OCI-LY7 (cell line): ENCODE data around the gene KCNK13. TPM values are rescaled to one million over a fixed set of nuclear protein-coding genes. Genes with fewer than 3 reads are reported as not detected.

Experiments used
- BruUV-seq: library from RNA; stranded (reverse); fragments of 400-500 nt; replicated peaks from 2 replicates; lab custom pipeline; 2021; lab: Mats Ljungman, UMichigan
- CTCF ChIA-PET: fragments of 300-600 bp; sonication (Branson Sonifier 250); formaldehyde crosslinking; loops from one replicate; lab custom pipeline; 2022; ENCODE audit warnings: antibody characterized with exemption; ENCODE audit not compliant: unreplicated experiment; lab: Charles Lee
- POLR2A ChIA-PET: fragments of 300-600 bp; sonication (Branson Sonifier 250); formaldehyde crosslinking; loops from one replicate; lab custom pipeline; 2022; ENCODE audit warnings: antibody characterized with exemption; lab: Charles Lee
- DNase-seq: peaks from one replicate; pipeline ENCODE4 v3.0.0-alpha.2; 2015; ENCODE audit warnings: low spot score
- H2AFZ ChIP-seq: fragments of 200-600 bp; sonication (generic), shearing (Covaris generic); 2 replicates; pipeline ENCODE4 v1.6.1; 2014; ENCODE audit warnings: mild to moderate bottlenecking, antibody characterized with exemption, low read length, moderate library complexity
- H3K27ac ChIP-seq: fragments of 200-600 bp; sonication (generic); 2 replicates; pipeline ENCODE4 v1.5.1; 2014; ENCODE audit warnings: mixed run types, low read depth, mild to moderate bottlenecking, moderate library complexity, low read length, inconsistent platforms; ENCODE audit not compliant: poor library complexity, severe bottlenecking
- H3K36me3 ChIP-seq: fragments of 200-600 bp; sonication (generic); 2 replicates; pipeline ENCODE4 v1.6.1; 2014; ENCODE audit warnings: mild to moderate bottlenecking, antibody characterized with exemption, low read length, moderate library complexity, mixed read lengths; ENCODE audit not compliant: insufficient read depth
- H3K4me1 ChIP-seq: fragments of 200-600 bp; sonication (generic); 2 replicates; pipeline ENCODE4 v1.5.1; 2014; ENCODE audit warnings: mild to moderate bottlenecking, low read length; ENCODE audit not compliant: insufficient read depth, poor library complexity, severe bottlenecking
- H3K4me2 ChIP-seq: fragments of 200-600 bp; sonication (generic); 2 replicates; pipeline ENCODE4 v1.6.1; 2014; ENCODE audit warnings: mild to moderate bottlenecking, low read length
- H3K4me3 ChIP-seq: fragments of 200-600 bp; sonication (generic); 2 replicates; pipeline ENCODE4 v1.5.1; 2014; ENCODE audit warnings: mild to moderate bottlenecking, low read depth, low read length; ENCODE audit not compliant: poor library complexity, severe bottlenecking
- H3K79me2 ChIP-seq: fragments of 200-600 bp; sonication (generic); 2 replicates; pipeline ENCODE4 v1.6.1; 2016; ENCODE audit warnings: low read depth, mild to moderate bottlenecking, low read length, moderate library complexity, mixed read lengths; ENCODE audit not compliant: insufficient read depth
- H3K9me2 ChIP-seq: fragments of 200-600 bp; sonication (generic); 2 replicates; pipeline ENCODE4 v1.6.1; 2016; ENCODE audit warnings: mild to moderate bottlenecking, low read length, mixed read lengths; ENCODE audit not compliant: insufficient read depth
- H3K9me3 ChIP-seq: fragments of 200-600 bp; sonication (generic); 2 replicates; pipeline ENCODE4 v1.6.1; 2014; ENCODE audit warnings: mild to moderate bottlenecking, mixed run types, low read length, mixed read lengths
- H4K20me1 ChIP-seq: fragments of 200-600 bp; sonication (generic); 2 replicates; pipeline ENCODE4 v1.6.1; 2014; ENCODE audit warnings: mild to moderate bottlenecking, antibody characterized with exemption, low read length, moderate library complexity, mixed read lengths; ENCODE audit not compliant: insufficient read depth
- CTCF ChIP-seq: fragments of 200-600 bp; sonication (generic); conservative IDR thresholded peaks from 2 replicates; pipeline ENCODE4 v1.5.1; 2014; ENCODE audit warnings: mild to moderate bottlenecking, antibody characterized with exemption, low read length, moderate library complexity, mixed read lengths
- EZH2phosphoT487 ChIP-seq: fragments of 200-600 bp; sonication (generic); IDR thresholded peaks from 2 replicates; pipeline ENCODE4 v1.6.1; 2018; ENCODE audit warnings: low read depth, borderline replicate concordance, mild to moderate bottlenecking, mixed run types, antibody characterized with exemption, low read length, moderate library complexity, mixed read lengths
- intact Hi-C: fragments of 100-400 bp; cut with micrococcal nuclease; formaldehyde crosslinking; loops from one replicate; pipeline ENCODE4 v1.10.0; 2022; ENCODE audit not compliant: unreplicated experiment
- total RNA-seq, 2 experiments: library from RNA; depleted of rRNA in 1 of 2; stranded (reverse); fragments of >200 nt in 1 of 2; shearing (Covaris generic) in 1 of 2; gene quantifications; 2 replicates each; pipeline ENCODE4 v1.2.3, GENCODE V29; 2014 to 2022

KCNK13 gene
- total RNA-seq, 2 experiments from 2014 or later = not detected

GRCh38 chr14:90161129-90161528, 99.3 kb downstream of the KCNK13 start:
- Histone ChIP-seq H3K9me2 (no peaks in the 10 kb centered on the region), H4K20me1 (no peaks in the 10 kb centered on the region), H3K9me3 (no peaks in the 10 kb centered on the region), H2AFZ (no peak overlapping the region), H3K4me1 (no peaks in the 10 kb centered on the region), H3K27ac (no peak overlapping the region), H3K79me2 (no peaks in the 10 kb centered on the region), H3K4me2 (no peak overlapping the region), H3K36me3 (no peaks in the 10 kb centered on the region), H3K4me3 (no peak overlapping the region)
- ChIA-PET POLR2A (no interaction called here), CTCF (no interaction called here)
- no peak for DNase-seq
- BruUV-seq = no TSS peak
- TF ChIP-seq EZH2phosphoT487 (no peak), CTCF (no peak)
- intact Hi-C loops = no loop called here

GRCh38 chr14:90168425-90169105, 106.8 kb downstream of the KCNK13 start:
- no peak overlapping the region for H2AFZ ChIP-seq
- intact Hi-C loops = no loop called here
- no peak overlapping the region for H3K4me3 ChIP-seq
- H3K9me2 ChIP-seq = no peaks in the 10 kb centered on the region
- no peaks in the 10 kb centered on the region for H3K9me3 ChIP-seq
- BruUV-seq = no TSS peak
- H3K27ac ChIP-seq = no peak overlapping the region
- no peaks in the 10 kb centered on the region for H3K36me3 ChIP-seq
- no peak overlapping the region for H3K4me2 ChIP-seq
- ChIA-PET CTCF (interaction anchor here (0.6 kb wide), 1 partner anchor 991 kb away, joined by 5 read pairs; no protein-coding TSS in a partner anchor), POLR2A (no interaction called here)
- TF ChIP-seq CTCF = no peak
- no peak for TF ChIP-seq EZH2phosphoT487
- no peak for DNase-seq
- no peaks in the 10 kb centered on the region for H3K4me1 ChIP-seq
- H4K20me1 ChIP-seq = no peaks in the 10 kb centered on the region
- H3K79me2 ChIP-seq = no peaks in the 10 kb centered on the region

- H3K9me3 ChIP-seq = no peaks in the 10 kb centered on the region
- no peak overlapping the region for H2AFZ ChIP-seq
- H3K4me1 ChIP-seq = no peaks in the 10 kb centered on the region
- intact Hi-C loops = no loop called here
- H4K20me1 ChIP-seq = no peaks in the 10 kb centered on the region
- TF ChIP-seq EZH2phosphoT487 = no peak
- TF ChIP-seq CTCF = no peak
- no peaks in the 10 kb centered on the region for H3K9me2 ChIP-seq
- H3K4me2 ChIP-seq = no peak overlapping the region
- no peak for DNase-seq
- H3K79me2 ChIP-seq = no peaks in the 10 kb centered on the region
- no peak overlapping the region for H3K27ac ChIP-seq
- CTCF ChIA-PET = no interaction called here
- no peak overlapping the region for H3K4me3 ChIP-seq
- no TSS peak for BruUV-seq
- POLR2A ChIA-PET = interaction anchor here (0.5 kb wide), 1 partner anchor 51 kb away, joined by 4 read pairs; no protein-coding TSS in a partner anchor
- H3K36me3 ChIP-seq = no peaks in the 10 kb centered on the region
Observed at GRCh38 chr14:90175631-90176030, 113.8 kb downstream of the KCNK13 start.
